DOHH2 (cell line): ENCODE results near the gene RUNX1.

ENCODE experiments used
- H3F3A ChIP-seq: fragments of 200-600 bp; sonication (generic), shearing (Covaris generic); 2 replicates; pipeline ENCODE4 v1.6.0; 2016; ENCODE audit warnings: antibody characterized with exemption, mild to moderate bottlenecking; ENCODE audit not compliant: control insufficient read depth, insufficient read depth
- H3K27ac ChIP-seq: fragments of 200-600 bp; sonication (generic); 2 replicates; pipeline ENCODE4 v1.5.1; 2014; ENCODE audit warnings: low read depth, mild to moderate bottlenecking, low read length, moderate library complexity
- H3K27me3 ChIP-seq: fragments of 200-600 bp; sonication (generic); 2 replicates; pipeline ENCODE4 v1.6.1; 2014; ENCODE audit warnings: mild to moderate bottlenecking, low read length, mixed read lengths; ENCODE audit not compliant: control insufficient read depth
- H3K36me3 ChIP-seq: fragments of 200-600 bp; sonication (generic); 2 replicates; pipeline ENCODE4 v1.6.1; 2014; ENCODE audit warnings: mild to moderate bottlenecking, low read length, moderate library complexity, mixed read lengths; ENCODE audit not compliant: control insufficient read depth
- H3K4me1 ChIP-seq: fragments of 200-600 bp; sonication (generic); 2 replicates; pipeline ENCODE4 v1.6.1; 2014; ENCODE audit warnings: mild to moderate bottlenecking, low read length, mixed read lengths; ENCODE audit not compliant: control insufficient read depth
- H3K4me2 ChIP-seq: fragments of 200-600 bp; sonication (generic); 2 replicates; pipeline ENCODE4 v1.6.0; 2014; ENCODE audit warnings: mild to moderate bottlenecking, low read length, moderate library complexity
- H3K4me3 ChIP-seq: fragments of 200-600 bp; sonication (generic); 2 replicates; pipeline ENCODE4 v1.5.1; 2014; ENCODE audit warnings: mild to moderate bottlenecking, low read length, mixed read lengths
- H3K79me2 ChIP-seq: fragments of 200-600 bp; sonication (generic); 2 replicates; pipeline ENCODE4 v1.6.1; 2014; ENCODE audit warnings: mild to moderate bottlenecking, low read length, mixed read lengths; ENCODE audit not compliant: control insufficient read depth
- H3K9me2 ChIP-seq: fragments of 200-600 bp; sonication (generic); replicated peaks from 2 replicates; pipeline ENCODE4 v1.6.1; 2014; ENCODE audit warnings: mild to moderate bottlenecking, low read length, mixed read lengths; ENCODE audit not compliant: control insufficient read depth
- H3K9me3 ChIP-seq: fragments of 200-600 bp; sonication (generic); 2 replicates; pipeline ENCODE4 v1.6.1; 2014; ENCODE audit warnings: antibody characterized with exemption, low read length, mixed read lengths; ENCODE audit not compliant: control insufficient read depth, insufficient read depth
- H4K20me1 ChIP-seq: fragments of 200-600 bp; sonication (generic); 2 replicates; pipeline ENCODE4 v1.6.0; 2014; ENCODE audit warnings: low read depth, mild to moderate bottlenecking, antibody characterized with exemption, low read length, moderate library complexity; ENCODE audit not compliant: control insufficient read depth, insufficient read depth
- EZH2phosphoT487 ChIP-seq: fragments of 200-600 bp; sonication (generic); IDR thresholded peaks from 2 replicates; pipeline ENCODE4 v1.6.1; 2017; ENCODE audit warnings: borderline replicate concordance, mild to moderate bottlenecking, antibody characterized with exemption, low read length, moderate library complexity, mixed read lengths
- TF ChIP-seq, protein P1 (sequence below): fragments of 200-600 bp; sonication (generic); IDR thresholded peaks from one replicate; pipeline ENCODE4 v1.5.1; 2014; ENCODE audit warnings: antibody characterized with exemption, mild to moderate bottlenecking, low read depth, low read length; ENCODE audit not compliant: poor library complexity, severe bottlenecking

Gene RUNX1

DNA sequence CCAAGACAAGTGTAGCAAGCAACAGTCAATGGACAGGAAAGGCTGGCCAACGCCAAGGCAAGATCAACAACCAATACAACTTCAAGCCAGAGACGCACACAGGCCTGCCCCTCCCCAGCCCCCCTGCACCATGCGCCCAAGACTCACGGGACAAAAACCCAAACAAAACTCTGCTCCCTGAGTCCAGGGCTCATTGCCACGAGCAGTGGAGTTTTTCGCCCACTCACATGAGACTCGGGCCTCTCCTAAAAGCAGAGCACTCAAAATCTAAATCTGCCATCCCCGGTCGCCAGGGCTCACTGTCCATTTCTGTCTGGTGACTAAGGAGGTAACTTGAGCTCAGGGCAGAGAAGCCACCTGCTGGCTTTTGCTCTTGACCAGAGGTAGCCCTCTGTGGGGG is 205.5 kb downstream of the RUNX1 start:
- Histone ChIP-seq H3K27me3 (no peaks in the 10 kb centered on the region), H3K4me2 (no peak overlapping the region), H3K9me2 (no peaks in the 10 kb centered on the region), H3K4me3 (no peak overlapping the region), H3K36me3 (peaks cover 83% of the 10 kb centered on the region), H3K27ac (no peak overlapping the region), H3K9me3 (no peaks in the 10 kb centered on the region), H3K4me1 (peaks cover 27% of the 10 kb centered on the region), H3K79me2 (peaks cover 4% of the 10 kb centered on the region; the same call in 1 of the 2 replicates), H3F3A (no peaks in the 10 kb centered on the region), H4K20me1 (no peaks in the 10 kb centered on the region)
- TF ChIP-seq EZH2phosphoT487, result no peak
- TF ChIP-seq, protein P1, sequence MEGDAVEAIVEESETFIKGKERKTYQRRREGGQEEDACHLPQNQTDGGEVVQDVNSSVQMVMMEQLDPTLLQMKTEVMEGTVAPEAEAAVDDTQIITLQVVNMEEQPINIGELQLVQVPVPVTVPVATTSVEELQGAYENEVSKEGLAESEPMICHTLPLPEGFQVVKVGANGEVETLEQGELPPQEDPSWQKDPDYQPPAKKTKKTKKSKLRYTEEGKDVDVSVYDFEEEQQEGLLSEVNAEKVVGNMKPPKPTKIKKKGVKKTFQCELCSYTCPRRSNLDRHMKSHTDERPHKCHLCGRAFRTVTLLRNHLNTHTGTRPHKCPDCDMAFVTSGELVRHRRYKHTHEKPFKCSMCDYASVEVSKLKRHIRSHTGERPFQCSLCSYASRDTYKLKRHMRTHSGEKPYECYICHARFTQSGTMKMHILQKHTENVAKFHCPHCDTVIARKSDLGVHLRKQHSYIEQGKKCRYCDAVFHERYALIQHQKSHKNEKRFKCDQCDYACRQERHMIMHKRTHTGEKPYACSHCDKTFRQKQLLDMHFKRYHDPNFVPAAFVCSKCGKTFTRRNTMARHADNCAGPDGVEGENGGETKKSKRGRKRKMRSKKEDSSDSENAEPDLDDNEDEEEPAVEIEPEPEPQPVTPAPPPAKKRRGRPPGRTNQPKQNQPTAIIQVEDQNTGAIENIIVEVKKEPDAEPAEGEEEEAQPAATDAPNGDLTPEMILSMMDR, result no peak

DNA sequence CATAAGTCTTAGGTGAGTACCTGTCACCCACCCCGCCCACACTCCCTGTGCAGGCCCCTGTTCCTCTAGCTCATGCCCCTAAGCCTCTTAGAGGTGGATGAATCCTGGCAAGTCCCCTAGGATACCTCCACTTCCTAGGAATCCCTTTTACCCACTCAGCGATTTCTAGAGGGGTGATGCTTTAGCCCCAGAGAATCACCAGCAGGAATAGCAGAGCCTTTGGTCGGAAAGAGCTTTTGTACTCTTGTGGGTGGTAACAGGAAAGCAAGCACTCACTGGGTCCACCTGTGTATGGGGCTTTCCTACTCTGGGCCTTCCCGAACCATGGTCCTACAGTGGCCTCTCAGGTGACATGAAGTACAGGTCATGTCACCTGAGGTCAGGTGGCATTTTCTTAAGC is 207.9 kb downstream of the RUNX1 start:
- Histone ChIP-seq H3F3A (no peaks in the 10 kb centered on the region), H3K27me3 (no peaks in the 10 kb centered on the region), H3K36me3 (peaks cover 80% of the 10 kb centered on the region), H3K4me1 (peaks cover 18% of the 10 kb centered on the region), H3K27ac (no peak overlapping the region), H3K79me2 (peaks cover 4% of the 10 kb centered on the region; the same call in 1 of the 2 replicates), H3K9me2 (no peaks in the 10 kb centered on the region), H3K4me3 (no peak overlapping the region), H3K4me2 (no peak overlapping the region), H4K20me1 (no peaks in the 10 kb centered on the region), H3K9me3 (no peaks in the 10 kb centered on the region)
- no peak for TF ChIP-seq EZH2phosphoT487
- TF ChIP-seq, protein P1, result no peak

- peaks cover 80% of the 10 kb centered on the region for H3K36me3 ChIP-seq
- peaks cover 3% of the 10 kb centered on the region; the same call in 1 of the 2 replicates for H3K79me2 ChIP-seq
Observed at GRCh38 chr21:34840693-34841092, 208.4 kb downstream of the RUNX1 start.

More at GRCh38 chr21:34840693-34841092, 208.4 kb downstream of the RUNX1 start:
- Histone ChIP-seq H3K9me2 (no peaks in the 10 kb centered on the region), H3K4me3 (no peak overlapping the region), H3K4me2 (no peak overlapping the region), H3K27me3 (no peaks in the 10 kb centered on the region), H4K20me1 (no peaks in the 10 kb centered on the region), H3F3A (no peaks in the 10 kb centered on the region), H3K27ac (no peak overlapping the region), H3K9me3 (no peaks in the 10 kb centered on the region), H3K4me1 (peaks cover 13% of the 10 kb centered on the region)
- TF ChIP-seq, protein P1, result no peak
- no peak for TF ChIP-seq EZH2phosphoT487
